AG04450 (cell line): ENCODE results near the gene ABCG4. TPM values are rescaled to one million over a fixed set of nuclear protein-coding genes. Genes with fewer than 3 reads are reported as not detected.
"Not testable (repeated sequence)": the region's sequence is repeated elsewhere in the genome, so short reads cannot be mapped to it uniquely, and the experiment has no call there.

ENCODE experiments used
- CTCF ChIA-PET: fragments of 300-600, 350-600 bp; formaldehyde crosslinking; extraction: SDS; loops from one replicate; lab custom pipeline; 2022; ENCODE audit warnings: antibody characterized with exemption, inconsistent platforms; lab: Charles Lee
- POLR2A ChIA-PET: fragments of 350-600 bp; formaldehyde crosslinking; extraction: SDS; loops from one replicate; lab custom pipeline; 2021; ENCODE audit warnings: antibody characterized with exemption, inconsistent platforms; lab: Yijun Ruan, JAX
- DNase-seq: peaks from one replicate; pipeline ENCODE4 v3.0.0-alpha.2; 2011; ENCODE audit warnings: low read depth, low spot score
- H3K27ac ChIP-seq: one replicate; pipeline ENCODE4 v1.5.1; 2012; ENCODE audit warnings: low read depth, low read length, control low read depth
- H3K27me3 ChIP-seq: one replicate; pipeline ENCODE4 v1.6.0; 2012; ENCODE audit warnings: low read length; ENCODE audit not compliant: control insufficient read depth, insufficient read depth
- H3K4me3 ChIP-seq: 2 replicates; pipeline ENCODE4 v1.5.1; 2011; ENCODE audit warnings: mild to moderate bottlenecking, low read depth, low read length, control low read depth
- H3K9me3 ChIP-seq: 2 replicates; pipeline ENCODE4 v1.5.1; 2012; ENCODE audit warnings: low read length; ENCODE audit not compliant: control insufficient read depth, insufficient read depth
- CTCF ChIP-seq: IDR thresholded peaks from 2 replicates; pipeline ENCODE4 v1.5.1; 2011; ENCODE audit warnings: low read depth, low read length, control low read depth, inconsistent platforms
- polyA plus RNA-seq: library from polyadenylated mRNA; depleted of rRNA; stranded (reverse); fragments of >200 nt; gene quantifications from 2 replicates; pipeline ENCODE4 v1.2.3, GENCODE V29; 2011

The ABCG4 gene
- polyA plus RNA-seq, 1 experiment: 0.21 TPM

DNA sequence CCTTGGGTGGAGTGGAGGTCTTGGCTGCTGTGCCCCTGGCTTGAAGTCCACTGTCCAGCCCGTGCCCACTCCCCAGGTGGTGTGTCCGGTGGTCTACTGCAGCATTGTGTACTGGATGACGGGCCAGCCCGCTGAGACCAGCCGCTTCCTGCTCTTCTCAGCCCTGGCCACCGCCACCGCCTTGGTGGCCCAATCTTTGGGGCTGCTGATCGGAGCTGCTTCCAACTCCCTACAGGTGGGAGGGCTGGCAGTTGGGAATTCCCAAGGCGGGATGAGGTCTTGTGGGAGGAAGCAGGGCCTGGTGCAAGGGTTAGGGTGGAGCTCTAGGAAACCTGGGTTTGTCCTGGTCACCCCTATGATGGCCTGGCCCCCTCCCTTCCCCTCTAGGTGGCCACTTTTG, 11.3 kb downstream of the ABCG4 start:
- POLR2A ChIA-PET: no interaction called here
- Histone ChIP-seq H3K9me3 (no peaks in the 10 kb centered on the region), H3K4me3 (no peak overlapping the region), H3K27ac (no peak overlapping the region), H3K27me3 (peaks cover 19% of the 10 kb centered on the region)
- no peak for TF ChIP-seq CTCF
- DNase-seq: no peak
- CTCF ChIA-PET: interaction anchor here (1.0 to 1.5 kb wide), 2 partner anchors 9 to 15 kb away, joined by 7 to 8 read pairs; partner anchors contain the start of gene NLRX1

DNA sequence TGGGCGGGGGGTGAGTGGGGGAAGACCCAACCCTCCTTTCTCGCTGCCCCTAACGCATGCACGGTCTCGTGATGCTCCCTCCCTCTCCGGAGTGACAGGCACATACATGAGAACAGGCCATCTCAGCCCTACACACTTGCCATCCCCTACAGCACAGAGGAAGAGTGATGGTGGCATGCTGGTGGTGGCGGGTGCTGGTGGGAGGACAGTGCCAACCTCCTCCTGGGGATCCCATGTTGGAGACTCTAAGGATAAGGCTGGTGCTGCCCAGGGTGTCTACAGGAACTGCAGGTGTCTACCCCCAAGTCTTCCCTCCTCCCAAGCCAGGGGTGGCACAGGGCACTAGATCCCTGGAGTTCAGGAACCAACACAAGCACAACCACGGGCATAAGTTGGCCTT, 13.0 kb downstream of the ABCG4 start:
- Histone ChIP-seq H3K27me3 (peaks cover 17% of the 10 kb centered on the region), H3K27ac (no peak overlapping the region), H3K4me3 (no peak overlapping the region), H3K9me3 (no peaks in the 10 kb centered on the region)
- POLR2A ChIA-PET: no interaction called here
- no peak for DNase-seq
- CTCF ChIA-PET: no interaction called here
- TF ChIP-seq CTCF: no peak

- ChIA-PET CTCF (interaction anchor here (0.7 to 1.0 kb wide), 3 partner anchors 30 to 155 kb away, joined by 3 to 5 read pairs (median 3); partner anchors contain the start of gene CBL), POLR2A (no interaction called here)
- Histone ChIP-seq H3K27me3 (no peaks in the 10 kb centered on the region), H3K27ac (no peak overlapping the region), H3K9me3 (no peaks in the 10 kb centered on the region), H3K4me3 (no peak overlapping the region)
- DNase-seq: no peak
- no peak for TF ChIP-seq CTCF
Observed at GRCh38 chr11:119166368-119167076, 17.7 kb downstream of the ABCG4 start.

GRCh38 chr11:119167077-119167458, 18.2 kb downstream of the ABCG4 start:
- H3K9me3 ChIP-seq, DNase-seq, H3K27me3 ChIP-seq, H3K27ac ChIP-seq, H3K4me3 ChIP-seq, POLR2A ChIA-PET: not testable (repeated sequence)
- CTCF ChIA-PET: interaction anchor here (0.8 to 1.0 kb wide), 4 partner anchors 29 to 171 kb away, joined by 3 to 5 read pairs (median 3); partner anchors contain the start of gene CBL

- ChIA-PET POLR2A (no interaction called here), CTCF (interaction anchor here (0.8 to 1.0 kb wide), 2 partner anchors 38 to 170 kb away, joined by 3 read pairs; no protein-coding TSS in a partner anchor)
- H3K27me3 ChIP-seq: no peaks in the 10 kb centered on the region
- peak overlapping the region; percentile 11 for H3K27ac ChIP-seq
- DNase-seq: no peak
- H3K9me3 ChIP-seq: no peaks in the 10 kb centered on the region
- no peak overlapping the region for H3K4me3 ChIP-seq
- no peak for TF ChIP-seq CTCF
Observed at GRCh38 chr11:119167933-119168332, 19.1 kb downstream of the ABCG4 start.
